ENCODE results near the gene LTB4R.

- no peak for TF ChIP-seq MAX (IDR thresholded peaks at IDR 0.05)
- no peak for TF ChIP-seq POLR2A (IDR thresholded peaks at IDR 0.05; ENCODE audit: low read length)
- no peak for TF ChIP-seq EHMT2 (IDR thresholded peaks at IDR 0.05; ENCODE audit: low read depth)
- no peak for TF ChIP-seq CTCF (IDR thresholded peaks at IDR 0.05)
- TF ChIP-seq ESRRA (IDR thresholded peaks at IDR 0.05; ENCODE audit: borderline replicate concordance, low read length), result no peak
- no peak for TF ChIP-seq REST (IDR thresholded peaks at IDR 0.05)
- no peak for TF ChIP-seq EP300 (IDR thresholded peaks at IDR 0.05)
- TF ChIP-seq HOXB13 (CRISPR knock-in tag; IDR thresholded peaks at IDR 0.05; ENCODE audit: low read depth), result no peak
- TF ChIP-seq FOSB (CRISPR knock-in tag; IDR thresholded peaks at IDR 0.05), result no peak
- TF ChIP-seq CBX2 (IDR thresholded peaks at IDR 0.05; ENCODE audit: borderline replicate concordance, low read depth), result no peak
- no peak for TF ChIP-seq POLR2AphosphoS2 (conservative IDR thresholded peaks at IDR 0.05; ENCODE audit: low read length)
- TF ChIP-seq MAZ (IDR thresholded peaks at IDR 0.05; ENCODE audit: borderline replicate concordance, low read depth, low read length), result no peak
- no peak for TF ChIP-seq FOSL2 (IDR thresholded peaks at IDR 0.05)
- no peak for TF ChIP-seq FOSL2 (CRISPR knock-in tag; IDR thresholded peaks at IDR 0.05)
- TF ChIP-seq CHD2 (IDR thresholded peaks at IDR 0.05; ENCODE audit: low read length, partially characterized antibody), result no peak
These were observed 7.3 kb upstream of the LTB4R start for GRCh38 chr14:24304019-24304387.
